Measurements from ENCODE around the gene INTS7. TPM values are rescaled to one million over a fixed set of nuclear protein-coding genes. Genes with fewer than 3 reads are reported as not detected.

The INTS7 gene
- total RNA-seq, 1 experiment from 2014 or later = 21.7 TPM

- Histone ChIP-seq H3K4me1 (ENCODE audit: control insufficient read depth in 1 of 2, insufficient read depth in 2 of 2, low read length in 2 of 2) (peaks cover 0 to 4% of the 10 kb centered on the region in 2 experiments; a peak in 1 of 4 replicates), H2AFZ (ENCODE audit: low read depth, low read length, poor library complexity, severe bottlenecking) (no peak overlapping the region), H4K20me1 (ENCODE audit: insufficient read depth) (no peaks in the 10 kb centered on the region; the same call in 1 of the 2 replicates), H3K27ac (ENCODE audit: low read depth, low read length) (no peak overlapping the region), H3K27me3 (ENCODE audit: insufficient read depth, low read length) (no peaks in the 10 kb centered on the region), H3K9me2 (ENCODE audit: insufficient read depth) (no peaks in the 10 kb centered on the region), H3K79me2 (ENCODE audit: insufficient read depth, low read length) (no peaks in the 10 kb centered on the region), H3K4me3 (replicated peaks in 1 of 2; ENCODE audit: low read depth in 1 of 2, low read length in 2 of 2) (no peak overlapping the region), H3K9ac (ENCODE audit: low read length) (no peak overlapping the region), H3K36me3 (ENCODE audit: control insufficient read depth in 1 of 2, insufficient read depth in 2 of 2, low read length in 2 of 2) (no peaks in the 10 kb centered on the region), H3K9me3 (ENCODE audit: control insufficient read depth in 1 of 2, insufficient read depth in 1 of 2, low read depth in 1 of 2, low read length in 2 of 2) (no peaks in the 10 kb centered on the region), H3K4me2 (ENCODE audit: low read length) (no peak overlapping the region)
- CTCF ChIA-PET = no interaction called here
- DNase-seq (ENCODE audit: low read depth, low spot score) (no peak), ATAC-seq (no peak)
- intact Hi-C loops (cut with micrococcal nuclease) = no loop called here
- POLR2A ChIA-PET = no interaction called here
- TF ChIP-seq CEBPB (IDR thresholded peaks at IDR 0.05; ENCODE audit: low read depth) (peak; percentile 33; the same call in 1 of the 2 replicates), TCF7L2 (IDR thresholded peaks at IDR 0.05; ENCODE audit: borderline replicate concordance, extremely low read depth, insufficient read depth, insufficient read length) (no peak)
- no TSS peak for BruUV-seq (replicated peaks)
- RAD21 ChIA-PET (ENCODE audit: low non-redundant PET in 1 of 2, low total read pairs in 2 of 2, uncharacterized antibody in 2 of 2, unreplicated experiment in 2 of 2) = no interaction called here
These were observed 106.2 kb downstream of the INTS7 start for GRCh38 chr1:211928993-211929637.

GRCh38 chr1:211928290-211928801 lies 107.0 kb downstream of the INTS7 start:
- ATAC-seq = no peak
- intact Hi-C loops (cut with micrococcal nuclease) = no loop called here
- H3K79me2 ChIP-seq (ENCODE audit: insufficient read depth, low read length) = no peaks in the 10 kb centered on the region
- H2AFZ ChIP-seq (ENCODE audit: low read depth, low read length, poor library complexity, severe bottlenecking) = no peak overlapping the region
- H3K4me2 ChIP-seq (ENCODE audit: low read length) = no peak overlapping the region
- H4K20me1 ChIP-seq (ENCODE audit: insufficient read depth) = no peaks in the 10 kb centered on the region; the same call in 1 of the 2 replicates
- no peak overlapping the region for H3K4me3 ChIP-seq (replicated peaks in 1 of 2; ENCODE audit: low read depth in 1 of 2, low read length in 2 of 2)
- peaks cover 0 to 4% of the 10 kb centered on the region in 2 experiments; a peak in 1 of 4 replicates for H3K4me1 ChIP-seq (ENCODE audit: control insufficient read depth in 1 of 2, insufficient read depth in 2 of 2, low read length in 2 of 2)
- ChIA-PET POLR2A (no interaction called here), CTCF (no interaction called here), RAD21 (ENCODE audit: low non-redundant PET in 1 of 2, low total read pairs in 2 of 2, uncharacterized antibody in 2 of 2, unreplicated experiment in 2 of 2) (no interaction called here)
- H3K27ac ChIP-seq (ENCODE audit: low read depth, low read length) = no peak overlapping the region
- BruUV-seq (replicated peaks) = no TSS peak
- H3K27me3 ChIP-seq (ENCODE audit: insufficient read depth, low read length) = no peaks in the 10 kb centered on the region
- no peak overlapping the region for H3K9ac ChIP-seq (ENCODE audit: low read length)
- no peaks in the 10 kb centered on the region for H3K36me3 ChIP-seq (ENCODE audit: control insufficient read depth in 1 of 2, insufficient read depth in 2 of 2, low read length in 2 of 2)
- no peaks in the 10 kb centered on the region for H3K9me3 ChIP-seq (ENCODE audit: control insufficient read depth in 1 of 2, insufficient read depth in 1 of 2, low read depth in 1 of 2, low read length in 2 of 2)
- H3K9me2 ChIP-seq (ENCODE audit: insufficient read depth) = no peaks in the 10 kb centered on the region
- DNase-seq (ENCODE audit: low read depth, low spot score) = no peak
- TF ChIP-seq ATF3 (IDR thresholded peaks at IDR 0.05) (no peak), ELF1 (IDR thresholded peaks at IDR 0.05; ENCODE audit: borderline replicate concordance, low read depth) (no peak), SIN3A (IDR thresholded peaks at IDR 0.05; ENCODE audit: low read depth) (no peak), SP1 (IDR thresholded peaks at IDR 0.05; ENCODE audit: low read depth) (no peak), EGR1 (IDR thresholded peaks at IDR 0.05; ENCODE audit: low read depth) (no peak), ZBTB33 (IDR thresholded peaks at IDR 0.05; ENCODE audit: extremely low read depth, insufficient replicate concordance, low read length) (no peak), ZNF274 (IDR thresholded peaks at IDR 0.05; ENCODE audit: low read depth, low read length) (no peak), CEBPB (IDR thresholded peaks at IDR 0.05; ENCODE audit: low read depth) (no peak), SRF (IDR thresholded peaks at IDR 0.05; ENCODE audit: low read depth) (no peak), FOSL1 (IDR thresholded peaks at IDR 0.05; ENCODE audit: low read depth) (no peak), ZFX (IDR thresholded peaks at IDR 0.05) (no peak), EZH2phosphoT487 (IDR thresholded peaks at IDR 0.05; ENCODE audit: borderline replicate concordance) (no peak), REST (IDR thresholded peaks at IDR 0.05; ENCODE audit: low read depth) (no peak), MAX (IDR thresholded peaks at IDR 0.05) (no peak)
